Astrocyte (in vitro differentiated cells and primary cell): ENCODE data around the gene LOC101059915. TPM values are rescaled to one million over a fixed set of nuclear protein-coding genes. Genes with fewer than 3 reads are reported as not detected.
"Not testable (repeated sequence)": the region's sequence is repeated elsewhere in the genome, so short reads cannot be mapped to it uniquely, and the experiment has no call there.

Experiments
- DNase-seq: peaks from one replicate; pipeline ENCODE4 v3.0.0-alpha.2; 2010; ENCODE audit warnings: low read depth
- FAIRE-seq: peaks from 2 replicates; lab custom pipeline; 2011; peaks lifted over from hg19 to GRCh38; lab: Jason Lieb, UNC
- H2AFZ ChIP-seq: 2 replicates; pipeline ENCODE4 v1.6.0; 2012; ENCODE audit warnings: low read depth, low read length, inconsistent platforms
- H3K27ac ChIP-seq: 2 replicates; pipeline ENCODE4 v1.5.1; 2011; ENCODE audit warnings: low read depth, low read length, inconsistent platforms
- H3K27me3 ChIP-seq: 2 replicates; pipeline ENCODE4 v1.6.0; 2011; ENCODE audit warnings: low read length, inconsistent platforms; ENCODE audit not compliant: insufficient read depth
- H3K36me3 ChIP-seq: 2 replicates; pipeline ENCODE4 v1.5.1; 2011; ENCODE audit warnings: low read length, inconsistent platforms; ENCODE audit not compliant: insufficient read depth
- H3K4me1 ChIP-seq: 2 replicates; pipeline ENCODE4 v1.5.1; 2011; ENCODE audit warnings: low read length, inconsistent platforms; ENCODE audit not compliant: insufficient read depth
- H3K4me2 ChIP-seq: 2 replicates; pipeline ENCODE4 v1.6.0; 2012; ENCODE audit warnings: low read length, inconsistent platforms
- H3K4me3 ChIP-seq: 2 replicates; pipeline ENCODE4 v1.5.1; 2011; ENCODE audit warnings: low read depth, mild to moderate bottlenecking, low read length, inconsistent platforms; ENCODE audit not compliant: insufficient read depth
- H3K79me2 ChIP-seq: 2 replicates; pipeline ENCODE4 v1.6.0; 2012; ENCODE audit warnings: mild to moderate bottlenecking, low read length, inconsistent platforms; ENCODE audit not compliant: insufficient read depth
- H3K9ac ChIP-seq: 2 replicates; pipeline ENCODE4 v1.6.0; 2012; ENCODE audit warnings: mild to moderate bottlenecking, low read length, inconsistent platforms
- H3K9me3 ChIP-seq: 2 replicates; pipeline ENCODE4 v1.5.1; 2012; ENCODE audit warnings: low read depth, mild to moderate bottlenecking, low read length, inconsistent platforms; ENCODE audit not compliant: insufficient read depth
- H4K20me1 ChIP-seq: 2 replicates; pipeline ENCODE4 v1.6.0; 2012; ENCODE audit warnings: low read length, inconsistent platforms; ENCODE audit not compliant: insufficient read depth
- H3K27ac Mint-ChIP-seq: one replicate; pipeline ENCODE4 v1.8.0; 2021; ENCODE audit warnings: mild to moderate bottlenecking, mixed read lengths; ENCODE audit not compliant: unreplicated experiment
- H3K27me3 Mint-ChIP-seq: one replicate; pipeline ENCODE4 v1.8.0; 2021; ENCODE audit warnings: low read depth, mixed read lengths; ENCODE audit not compliant: unreplicated experiment
- H3K36me3 Mint-ChIP-seq: one replicate; pipeline ENCODE4 v1.8.0; 2021; ENCODE audit warnings: low read depth, mixed read lengths; ENCODE audit not compliant: unreplicated experiment
- H3K4me1 Mint-ChIP-seq: one replicate; pipeline ENCODE4 v1.8.0; 2021; ENCODE audit warnings: low read depth, mixed read lengths; ENCODE audit not compliant: unreplicated experiment
- H3K4me3 Mint-ChIP-seq: one replicate; pipeline ENCODE4 v1.8.0; 2021; ENCODE audit warnings: mild to moderate bottlenecking, moderate library complexity, mixed read lengths; ENCODE audit not compliant: unreplicated experiment
- H3K9me3 Mint-ChIP-seq: one replicate; pipeline ENCODE4 v1.8.0; 2021; ENCODE audit warnings: mild to moderate bottlenecking, mixed read lengths; ENCODE audit not compliant: unreplicated experiment
- total RNA-seq: library from RNA; stranded (reverse); gene quantifications from 2 replicates; pipeline ENCODE4 v1.2.1, GENCODE V29; 2021

Gene LOC101059915

DNA sequence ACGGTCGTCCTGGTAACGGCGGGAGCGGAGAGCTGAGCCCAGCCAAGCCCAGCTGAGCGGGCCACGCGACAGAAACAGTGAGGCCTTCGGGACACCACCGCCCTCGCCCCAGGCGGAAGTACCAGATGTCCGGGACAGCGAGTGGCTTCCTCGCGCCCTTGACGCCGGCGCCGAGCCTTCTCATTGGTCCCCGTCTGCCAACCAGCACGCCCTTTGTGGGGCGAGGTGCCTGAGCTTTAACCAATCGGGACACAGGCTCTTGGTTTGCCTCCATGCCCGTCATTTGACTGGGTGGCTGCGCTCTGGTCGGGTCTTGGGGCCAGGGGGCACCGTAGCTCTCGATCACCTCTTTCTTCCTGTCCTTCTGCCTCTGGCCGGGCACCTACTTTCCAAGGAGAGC is 50.8 kb downstream of the LOC101059915 start, which contains the start of gene CXorf49:
CXorf49 (minus strand) TSS at position 101 of the 400 bp plus-strand sequence. CDS start 134 bp downstream, outside the sequence.
- H3K36me3 Mint-ChIP-seq, H3K4me2 ChIP-seq, H3K27me3 Mint-ChIP-seq, H3K79me2 ChIP-seq, H3K27ac Mint-ChIP-seq, H3K36me3 ChIP-seq, H2AFZ ChIP-seq, H3K9me3 ChIP-seq, H4K20me1 ChIP-seq, H3K9me3 Mint-ChIP-seq, H3K4me1 Mint-ChIP-seq, DNase-seq, H3K4me3 ChIP-seq, H3K4me3 Mint-ChIP-seq, H3K27me3 ChIP-seq, H3K4me1 ChIP-seq, H3K9ac ChIP-seq, H3K27ac ChIP-seq: not testable (repeated sequence)
- peak; percentile 45 for FAIRE-seq

DNA sequence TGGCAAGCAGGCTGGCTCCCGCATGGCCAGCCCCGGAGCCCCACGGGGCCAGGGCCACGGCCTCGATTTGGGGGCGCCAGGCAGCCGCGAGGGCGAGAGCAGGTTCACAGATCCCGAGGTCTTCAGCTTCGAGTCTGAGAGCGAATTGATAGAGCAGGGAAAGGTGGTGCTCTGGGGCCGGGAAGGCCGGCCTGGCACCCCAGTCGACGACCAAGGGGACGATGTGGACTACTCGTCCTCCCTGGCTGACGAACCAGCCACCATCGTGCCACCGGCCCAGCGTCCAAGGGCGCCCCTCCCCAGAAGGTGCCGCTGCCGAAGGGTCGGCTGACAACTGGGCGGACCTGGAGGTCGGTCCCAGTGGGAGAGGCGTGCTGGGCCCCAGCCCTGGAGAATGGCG is 51.8 kb downstream of the LOC101059915 start:
- H3K4me2 ChIP-seq, H3K4me3 ChIP-seq, H3K27me3 Mint-ChIP-seq, H3K9ac ChIP-seq, H3K4me1 Mint-ChIP-seq, H3K9me3 Mint-ChIP-seq, H3K9me3 ChIP-seq, H3K27me3 ChIP-seq, H3K4me1 ChIP-seq, H3K27ac ChIP-seq, FAIRE-seq, H3K79me2 ChIP-seq, H3K27ac Mint-ChIP-seq, H3K36me3 Mint-ChIP-seq, H3K4me3 Mint-ChIP-seq, H4K20me1 ChIP-seq, DNase-seq, H3K36me3 ChIP-seq, H2AFZ ChIP-seq: not testable (repeated sequence)

DNA sequence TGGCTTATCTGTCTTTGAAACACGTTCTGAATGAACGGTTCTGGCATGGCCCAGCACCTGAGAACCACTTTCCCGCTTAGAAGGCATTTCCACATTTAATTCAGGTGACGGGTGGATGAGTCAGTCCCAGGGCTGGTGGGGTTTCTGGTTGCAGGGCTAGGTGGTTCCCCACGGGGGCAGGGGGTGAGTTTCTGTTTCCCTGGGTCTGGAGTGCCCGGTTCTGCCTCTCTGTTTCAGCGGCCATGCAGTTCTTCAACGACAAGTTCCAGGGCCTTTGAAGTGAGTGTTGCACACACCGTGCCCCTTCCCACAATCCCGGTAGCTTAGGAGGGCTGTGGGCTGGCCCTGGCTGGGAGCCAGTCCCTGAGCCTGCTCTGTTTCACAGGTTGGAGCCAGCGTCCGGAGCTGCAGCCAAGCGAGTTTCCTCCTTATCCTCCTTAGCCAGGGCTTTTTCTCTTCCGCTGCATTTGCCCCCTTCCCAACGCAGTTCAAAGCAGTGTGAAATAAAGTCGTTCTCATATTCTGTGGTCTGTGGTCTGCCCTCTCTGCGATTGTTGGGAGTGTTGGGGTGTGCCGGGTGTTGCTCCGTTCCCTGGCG is 53.0 kb downstream of the LOC101059915 start:
- not testable (repeated sequence) for H3K27ac ChIP-seq, H3K27ac Mint-ChIP-seq, H2AFZ ChIP-seq, H3K79me2 ChIP-seq, H3K9ac ChIP-seq, H3K9me3 Mint-ChIP-seq, H3K27me3 Mint-ChIP-seq, DNase-seq, H3K4me1 Mint-ChIP-seq, H3K36me3 ChIP-seq, H3K4me1 ChIP-seq, H3K9me3 ChIP-seq, H3K4me2 ChIP-seq, H4K20me1 ChIP-seq, H3K36me3 Mint-ChIP-seq, H3K27me3 ChIP-seq, FAIRE-seq, H3K4me3 ChIP-seq, H3K4me3 Mint-ChIP-seq

Other genes starting within 250 kb of the LOC101059915 start
- gene OGT, start 134.4 kb upstream of the LOC101059915 start, total RNA-seq: 139 and 140 TPM in 2 replicates
- gene GCNA, start 89.1 kb upstream of the LOC101059915 start, total RNA-seq: 2.2 and 2.4 TPM in 2 replicates
- gene CXCR3, start 49.0 kb upstream of the LOC101059915 start, total RNA-seq: not detected in 2 replicates
- gene CXorf49, start 50.7 kb downstream of the LOC101059915 start, total RNA-seq: not detected in 2 replicates
- gene CXorf49B, start 95.8 kb downstream of the LOC101059915 start, total RNA-seq: not detected in 2 replicates
- 13.0 and 14.8 TPM in 2 replicates for gene NHSL2, start 243.3 kb downstream of the LOC101059915 start, total RNA-seq